Liver (tissue), 9 donors: ENCODE data around the gene RBPJ. TPM values are rescaled to one million over a fixed set of nuclear protein-coding genes. Genes with fewer than 3 reads are reported as not detected.

Experiments used
- DNase-seq: peaks from one replicate; pipeline ENCODE4 v3.0.0-alpha.2; 2017; ENCODE audit warnings: low spot score
- H3K27ac ChIP-seq, 2 donors: one replicate each; pipeline ENCODE4 v1.7.0; 2013; ENCODE audit warnings: inconsistent platforms in 2 of 2, low read length in 2 of 2, control low read depth in 1 of 2, low read depth in 1 of 2, mild to moderate bottlenecking in 1 of 2
- H3K27me3 ChIP-seq, 4 donors: one replicate each; pipeline versions ENCODE4 v1.6.1 to v1.7.0; 2013; ENCODE audit warnings: low read length in 3 of 4, inconsistent platforms in 1 of 4, mild to moderate bottlenecking in 1 of 4, moderate library complexity in 1 of 4; ENCODE audit not compliant: control insufficient read depth in 4 of 4, insufficient read depth in 4 of 4
- H3K36me3 ChIP-seq, 4 donors: one replicate each; pipeline versions ENCODE4 v1.6.1 to v1.7.0; 2013; ENCODE audit warnings: low read length in 3 of 4, mild to moderate bottlenecking in 3 of 4, low read depth in 1 of 4, moderate library complexity in 1 of 4; ENCODE audit not compliant: control insufficient read depth in 4 of 4, insufficient read depth in 3 of 4
- H3K4me1 ChIP-seq, 4 donors: one replicate each; pipeline versions ENCODE4 v1.6.1 to v1.7.0; 2013; ENCODE audit warnings: low read length in 3 of 4, mild to moderate bottlenecking in 3 of 4, moderate library complexity in 1 of 4; ENCODE audit not compliant: control insufficient read depth in 4 of 4, insufficient read depth in 4 of 4
- H3K4me3 ChIP-seq, 3 donors: one replicate each; pipeline versions ENCODE4 v1.6.1 to v1.7.0; 2013; ENCODE audit warnings: low read length in 3 of 3, control low read depth in 1 of 3, low read depth in 1 of 3, mild to moderate bottlenecking in 1 of 3
- H3K9ac ChIP-seq, 2 donors: one replicate each; pipeline ENCODE4 v1.7.0; 2013; ENCODE audit warnings: low read length in 2 of 2, mild to moderate bottlenecking in 2 of 2, moderate library complexity in 2 of 2, control low read depth in 1 of 2, low read depth in 1 of 2
- H3K9me3 ChIP-seq, 4 donors: one replicate each; pipeline versions ENCODE4 v1.6.1 to v1.7.0; 2013; ENCODE audit warnings: low read length in 3 of 4; ENCODE audit not compliant: control insufficient read depth in 4 of 4
- CTCF ChIP-seq: fragments of 150-350 bp; IDR thresholded peaks from 2 replicates; pipeline ENCODE4 v1.5.1; 2017; ENCODE audit warnings: improper control_type of control experiment, low read depth, low read length; ENCODE audit not compliant: missing input control
- FOXA1 ChIP-seq: IDR thresholded peaks from 2 replicates; pipeline ENCODE4 v1.6.1; 2016; ENCODE audit warnings: antibody characterized with exemption
- GABPA ChIP-seq, 2 donors: IDR thresholded peaks in 1 of 2; conservative IDR thresholded peaks in 1 of 2; 2 replicates each; pipeline ENCODE4 v1.6.1; 2016; ENCODE audit warnings: antibody characterized with exemption in 2 of 2, mild to moderate bottlenecking in 1 of 2, moderate library complexity in 1 of 2
- HNF4G ChIP-seq: IDR thresholded peaks from 2 replicates; pipeline ENCODE4 v1.6.1; 2016; ENCODE audit warnings: antibody characterized with exemption
- NR2F2 ChIP-seq: IDR thresholded peaks from 2 replicates; pipeline ENCODE4 v1.6.1; 2016; ENCODE audit warnings: antibody characterized with exemption
- RXRA ChIP-seq, 2 donors: IDR thresholded peaks; 2 replicates each; pipeline ENCODE4 v1.6.1; 2017 to 2018; ENCODE audit warnings: antibody characterized with exemption in 2 of 2, mild to moderate bottlenecking in 1 of 2
- SP1 ChIP-seq: IDR thresholded peaks from 2 replicates; pipeline ENCODE4 v1.6.1; 2018; ENCODE audit warnings: antibody characterized with exemption, mild to moderate bottlenecking
- WGBS: extraction: QIAGEN DNeasy Blood & Tissue Kit; methylation state at CpG from one replicate; pipeline ENCODE4 v1.1.7; 2013; 5-methylcytosine and 5-hydroxymethylcytosine counted together
- polyA plus RNA-seq, 2 donors: library from polyadenylated mRNA; stranded (reverse) in 1 of 2; unstranded in 1 of 2; fragments of 200-250 nt in 1 of 2; fragments of >200 nt in 1 of 2; fragmentation: Nextera tagmentation in 1 of 2; extraction: Ambion mirVana in 1 of 2; gene quantifications; one replicate each; pipeline versions ENCODE4 v1.2.1 to v1.2.3, GENCODE V29; 2013 to 2015
- total RNA-seq, 2 donors: library from RNA; depleted of rRNA; stranded (reverse); fragments of >200 nt; gene quantifications; one replicate each; pipeline ENCODE4 v1.2.3, GENCODE V29; 2014
- TF ChIP-seq, protein P1 (sequence below): IDR thresholded peaks from 2 replicates; pipeline ENCODE4 v1.6.1; 2016; ENCODE audit warnings: antibody characterized with exemption
- donor health status: healthy.
- donor health status: healthy.
- donor health status: healthy.
- donor health status: healthy.
- donor health status: healthy.

The RBPJ gene
- total and polyA plus RNA-seq, 4 donors, result 8.0 to 32.2 (median 22.9) TPM

DNA sequence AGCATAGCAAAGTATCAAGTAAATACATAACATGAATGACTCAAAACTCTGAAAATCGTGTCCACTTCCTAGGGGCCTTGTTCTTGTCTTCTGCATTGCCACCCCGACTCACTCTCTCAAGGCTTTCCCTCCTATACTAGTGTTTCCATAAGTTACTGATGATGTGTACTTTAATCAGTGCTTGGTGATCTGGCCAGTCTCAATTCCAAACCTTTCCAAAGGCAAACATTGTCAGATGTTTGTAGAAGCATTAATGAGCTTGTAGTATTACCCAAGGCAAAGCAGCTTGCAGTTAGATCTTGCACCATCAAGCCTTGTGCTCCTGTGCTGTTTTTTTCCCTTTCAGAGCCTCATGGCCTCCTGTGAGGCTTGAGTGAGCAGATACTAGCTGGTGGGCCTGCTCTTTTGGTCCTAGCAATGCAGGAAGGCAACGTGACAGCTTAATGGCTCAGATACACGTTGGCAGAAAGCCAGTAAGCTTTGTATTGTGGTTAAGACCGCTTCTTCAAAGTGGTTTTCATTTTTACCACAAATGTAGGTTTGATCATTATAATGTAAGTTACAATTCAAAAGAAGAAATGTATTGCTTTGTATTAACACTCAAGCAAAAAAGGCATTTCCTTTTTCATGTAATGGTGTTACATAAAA, 51.8 kb downstream of the RBPJ start (continued):
- no peak for TF ChIP-seq CTCF
- TF ChIP-seq, protein P1, sequence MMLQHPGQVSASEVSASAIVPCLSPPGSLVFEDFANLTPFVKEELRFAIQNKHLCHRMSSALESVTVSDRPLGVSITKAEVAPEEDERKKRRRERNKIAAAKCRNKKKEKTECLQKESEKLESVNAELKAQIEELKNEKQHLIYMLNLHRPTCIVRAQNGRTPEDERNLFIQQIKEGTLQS, result no peak

DNA sequence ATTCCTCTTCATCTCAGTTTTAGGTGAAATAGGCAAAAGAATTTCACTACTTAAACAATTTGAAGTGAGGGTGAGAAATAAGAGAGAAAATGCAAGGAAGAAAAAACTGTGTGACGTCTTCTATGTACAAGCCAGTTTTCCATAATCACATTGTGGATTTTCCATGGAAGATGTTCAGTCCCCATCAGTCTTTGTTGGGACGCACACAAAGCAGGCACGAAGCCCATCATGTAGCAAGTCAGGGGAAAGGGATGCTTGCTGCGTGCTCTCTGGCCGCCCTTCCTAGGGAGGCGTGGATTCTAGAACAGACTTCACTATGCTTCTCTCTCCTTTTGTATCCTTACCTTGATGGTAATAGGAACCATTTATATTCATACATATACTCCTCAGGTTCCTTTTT, 54.7 kb downstream of the RBPJ start:
- Histone ChIP-seq H3K36me3 (no peaks in the 10 kb centered on the region), H3K4me1 (peaks cover 4 to 12% (median 8%) of the 10 kb centered on the region in 4 donors), H3K9me3 (no peaks in the 10 kb centered on the region), H3K4me3 (no peak overlapping the region), H3K9ac (no peak overlapping the region), H3K27ac (no peak overlapping the region), H3K27me3 (no peaks in the 10 kb centered on the region)
- no peak for DNase-seq
- TF ChIP-seq FOXA1 (no peak), CTCF (no peak)
- WGBS, result 97% methylated on average over 6 of the region's 6 CpGs

- Histone ChIP-seq H3K27ac (no peak overlapping the region), H3K9me3 (no peaks in the 10 kb centered on the region), H3K4me1 (peaks cover 4 to 9% (median 7%) of the 10 kb centered on the region in 4 donors), H3K27me3 (no peaks in the 10 kb centered on the region), H3K9ac (no peak overlapping the region), H3K4me3 (no peak overlapping the region), H3K36me3 (no peaks in the 10 kb centered on the region)
- no peak for DNase-seq
- TF ChIP-seq CTCF, result no peak
- no peak for TF ChIP-seq NR2F2
- no peak for TF ChIP-seq SP1
- no peak for TF ChIP-seq GABPA (IDR thresholded peaks at IDR 0.05 in 1 of 2, conservative IDR thresholded peaks at IDR 0.05 in 1 of 2)
- TF ChIP-seq HNF4G, result no peak
- TF ChIP-seq RXRA (IDR thresholded peaks at IDR 0.05), result no peak
- 87% methylated on average over 4 of the region's 4 CpGs for WGBS
These were observed 56.8 kb downstream of the RBPJ start for GRCh38 chr4:26377328-26378311.
